NAMALWA (cell line): Measurements from ENCODE around the gene PSMD14.

Experiments used
- DNase-seq: peaks from one replicate; pipeline ENCODE4 v3.0.0-alpha.2; 2015; ENCODE audit warnings: low spot score

PSMD14 gene

DNA sequence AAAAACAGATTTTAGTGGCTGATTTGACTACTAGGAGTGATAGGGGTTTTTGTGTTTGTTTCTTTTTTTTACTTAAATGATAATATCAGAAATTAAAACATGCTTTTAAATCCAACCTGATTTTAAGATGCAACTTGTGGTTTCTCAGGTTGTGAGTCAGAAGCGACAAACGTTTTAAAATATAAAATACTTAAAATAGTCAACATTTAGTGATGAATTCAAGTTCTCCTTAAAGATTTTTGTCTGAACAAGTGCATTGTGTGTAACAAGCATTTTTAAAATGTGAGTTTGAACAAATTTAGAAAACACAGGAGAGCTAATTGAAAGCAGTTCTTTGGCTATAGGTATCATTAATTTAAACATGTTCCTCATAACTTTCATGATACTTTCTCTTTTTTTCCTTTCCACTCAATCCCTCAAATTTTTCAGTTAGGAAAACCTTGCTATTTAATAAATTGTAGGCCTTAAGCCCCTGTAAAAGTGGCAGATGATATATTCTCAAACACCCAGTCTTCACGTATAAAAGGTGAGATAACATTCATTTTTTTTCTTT is 111.5 kb downstream of the PSMD14 start:
- DNase-seq = no peak

DNA sequence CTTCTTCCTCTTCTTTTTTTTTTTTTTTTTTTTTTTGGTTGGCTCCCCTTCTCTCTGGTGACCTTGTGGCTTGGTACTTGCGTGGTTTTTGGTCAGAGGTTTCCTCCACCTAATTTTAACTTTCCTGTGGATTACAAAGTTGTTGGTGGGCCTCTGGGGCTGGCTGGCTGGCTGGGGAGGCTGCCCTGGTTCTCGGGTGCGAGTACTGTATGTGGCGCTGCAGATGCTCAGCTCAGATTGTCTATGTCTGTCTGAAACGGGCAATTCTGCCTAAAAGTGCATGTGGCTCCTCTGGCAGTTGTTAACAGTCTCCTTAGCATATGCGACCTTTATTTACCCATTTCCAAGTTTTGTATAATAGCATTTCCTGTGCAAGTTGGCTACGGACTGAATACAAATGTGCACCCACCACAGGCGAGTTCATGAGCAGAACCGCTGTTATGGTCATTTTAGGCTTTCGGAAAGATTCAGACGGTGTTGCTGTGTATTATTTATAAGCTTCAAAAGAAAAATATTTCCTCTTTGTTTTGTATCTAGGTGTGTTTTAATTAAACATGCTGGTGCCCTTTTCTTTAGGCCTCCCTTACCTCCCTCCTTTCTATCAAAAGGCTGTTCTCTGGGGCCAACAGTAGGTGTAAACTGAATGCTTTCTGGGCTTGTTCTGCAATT is 112.3 kb downstream of the PSMD14 start:
- no peak for DNase-seq

DNA sequence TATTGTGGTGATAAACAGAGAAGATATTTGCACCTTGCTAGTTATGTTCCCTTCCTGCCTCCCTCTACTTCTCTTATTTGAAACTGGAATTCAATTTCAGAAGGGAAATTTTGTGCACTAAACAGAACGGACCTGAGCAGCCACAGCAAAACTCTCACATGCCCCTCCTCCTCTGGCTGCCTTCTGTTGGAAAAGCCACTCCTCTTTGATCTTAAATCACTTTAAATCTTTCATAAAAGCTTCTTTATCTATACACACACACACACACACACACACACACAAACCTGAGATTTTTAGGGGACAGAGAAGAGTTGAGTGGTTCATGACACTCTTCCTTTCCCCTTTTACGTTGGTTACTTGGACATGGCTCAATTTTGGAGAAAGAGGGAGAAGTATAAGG is 113.5 kb downstream of the PSMD14 start:
- DNase-seq = no peak

DNA sequence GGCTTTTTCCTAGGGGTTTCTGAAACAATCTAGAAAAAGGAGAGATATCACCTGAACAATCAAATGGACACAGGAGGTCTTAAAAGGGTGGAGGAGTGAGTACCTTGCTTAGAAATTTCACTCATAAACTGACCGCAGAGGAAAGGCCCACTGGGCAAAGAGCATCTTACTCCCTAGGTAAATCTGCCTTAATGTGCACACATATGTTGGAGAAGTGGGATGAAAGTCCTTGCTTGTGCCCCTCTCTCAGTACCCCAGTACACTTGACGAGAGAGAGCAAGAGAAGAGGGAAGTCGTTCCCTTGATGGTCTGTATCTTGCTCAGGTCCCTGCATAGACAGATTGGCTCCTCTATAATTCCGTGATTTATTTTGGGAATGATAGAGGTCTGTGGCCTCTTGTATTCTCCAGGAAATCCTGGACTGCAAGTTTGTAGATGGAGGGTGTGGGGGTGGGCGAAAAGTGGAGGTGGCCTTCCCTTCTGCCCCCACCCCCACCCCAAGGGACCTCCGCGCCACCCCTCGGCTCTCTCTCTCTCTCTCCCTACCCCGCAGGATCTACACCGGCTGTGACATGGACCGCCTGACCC is 114.7 kb downstream of the PSMD14 start:
- DNase-seq = no peak

DNA sequence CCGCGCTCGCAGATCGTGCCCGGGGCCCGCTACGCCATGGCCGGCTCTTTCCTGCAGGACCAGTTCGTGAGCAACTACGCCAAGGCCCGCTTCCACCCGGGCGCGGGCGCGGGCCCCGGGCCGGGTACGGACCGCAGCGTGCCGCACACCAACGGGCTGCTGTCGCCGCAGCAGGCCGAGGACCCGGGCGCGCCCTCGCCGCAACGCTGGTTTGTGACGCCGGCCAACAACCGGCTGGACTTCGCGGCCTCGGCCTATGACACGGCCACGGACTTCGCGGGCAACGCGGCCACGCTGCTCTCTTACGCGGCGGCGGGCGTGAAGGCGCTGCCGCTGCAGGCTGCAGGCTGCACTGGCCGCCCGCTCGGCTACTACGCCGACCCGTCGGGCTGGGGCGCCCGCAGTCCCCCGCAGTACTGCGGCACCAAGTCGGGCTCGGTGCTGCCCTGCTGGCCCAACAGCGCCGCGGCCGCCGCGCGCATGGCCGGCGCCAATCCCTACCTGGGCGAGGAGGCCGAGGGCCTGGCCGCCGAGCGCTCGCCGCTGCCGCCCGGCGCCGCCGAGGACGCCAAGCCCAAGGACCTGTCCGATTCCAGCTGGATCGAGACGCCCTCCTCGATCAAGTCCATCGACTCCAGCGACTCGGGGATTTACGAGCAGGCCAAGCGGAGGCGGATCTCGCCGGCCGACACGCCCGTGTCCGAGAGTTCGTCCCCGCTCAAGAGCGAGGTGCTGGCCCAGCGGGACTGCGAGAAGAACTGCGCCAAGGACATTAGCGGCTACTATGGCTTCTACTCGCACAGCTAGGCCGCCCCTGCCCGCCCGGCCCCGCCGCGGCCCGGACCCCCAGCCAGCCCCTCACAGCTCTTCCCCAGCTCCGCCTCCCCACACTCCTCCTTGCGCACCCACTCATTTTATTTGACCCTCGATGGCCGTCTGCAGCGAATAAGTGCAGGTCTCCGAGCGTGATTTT is 115.5 kb downstream of the PSMD14 start:
- DNase-seq = no peak

DNA sequence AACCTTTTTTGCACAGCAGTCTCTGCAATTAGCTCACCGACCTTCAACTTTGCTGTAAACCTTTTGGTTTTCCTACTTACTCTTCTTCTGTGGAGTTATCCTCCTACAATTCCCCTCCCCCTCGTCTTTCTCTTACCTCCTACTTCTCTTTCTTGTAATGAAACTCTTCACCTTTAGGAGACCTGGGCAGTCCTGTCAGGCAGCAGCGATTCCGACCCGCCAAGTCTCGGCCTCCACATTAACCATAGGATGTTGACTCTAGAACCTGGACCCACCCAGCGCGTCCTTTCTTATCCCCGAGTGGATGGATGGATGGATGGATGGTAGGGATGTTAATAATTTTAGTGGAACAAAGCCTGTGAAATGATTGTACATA is 116.2 kb downstream of the PSMD14 start:
- no peak for DNase-seq

DNA sequence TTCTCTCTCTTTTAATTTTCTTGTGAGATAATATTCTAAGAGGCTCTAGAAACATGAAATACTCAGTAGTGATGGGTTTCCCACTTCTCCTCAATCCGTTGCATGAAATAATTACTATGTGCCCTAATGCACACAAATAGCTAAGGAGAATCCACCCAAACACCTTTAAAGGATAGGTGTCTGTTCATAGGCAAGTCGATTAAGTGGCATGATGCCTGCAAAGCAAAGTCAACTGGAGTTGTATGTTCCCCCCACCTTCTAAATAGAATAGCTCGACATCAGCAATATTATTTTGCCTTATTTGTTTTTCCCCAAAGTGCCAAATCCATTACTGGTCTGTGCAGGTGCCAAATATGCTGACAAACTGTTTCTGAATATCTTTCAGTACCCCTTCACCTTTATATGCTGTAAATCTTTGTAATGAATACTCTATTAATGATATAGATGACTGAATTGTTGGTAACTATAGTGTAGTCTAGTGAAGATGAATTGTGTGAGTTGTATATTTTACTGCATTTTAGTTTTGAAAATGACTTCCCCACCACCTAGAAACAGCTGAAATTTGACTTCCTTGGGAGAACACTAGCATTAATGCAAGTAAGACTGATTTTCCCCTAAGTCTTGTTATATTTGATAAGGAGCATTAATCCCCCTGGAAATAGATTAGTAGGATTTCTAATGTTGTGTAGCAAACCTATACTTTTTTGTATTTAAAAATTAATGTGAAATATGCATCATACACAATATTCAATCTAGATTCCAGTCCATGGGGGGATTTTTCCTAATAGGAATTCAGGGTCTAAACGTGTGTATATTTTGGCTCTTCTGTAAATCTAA is 116.9 kb downstream of the PSMD14 start:
- no peak for DNase-seq

DNA sequence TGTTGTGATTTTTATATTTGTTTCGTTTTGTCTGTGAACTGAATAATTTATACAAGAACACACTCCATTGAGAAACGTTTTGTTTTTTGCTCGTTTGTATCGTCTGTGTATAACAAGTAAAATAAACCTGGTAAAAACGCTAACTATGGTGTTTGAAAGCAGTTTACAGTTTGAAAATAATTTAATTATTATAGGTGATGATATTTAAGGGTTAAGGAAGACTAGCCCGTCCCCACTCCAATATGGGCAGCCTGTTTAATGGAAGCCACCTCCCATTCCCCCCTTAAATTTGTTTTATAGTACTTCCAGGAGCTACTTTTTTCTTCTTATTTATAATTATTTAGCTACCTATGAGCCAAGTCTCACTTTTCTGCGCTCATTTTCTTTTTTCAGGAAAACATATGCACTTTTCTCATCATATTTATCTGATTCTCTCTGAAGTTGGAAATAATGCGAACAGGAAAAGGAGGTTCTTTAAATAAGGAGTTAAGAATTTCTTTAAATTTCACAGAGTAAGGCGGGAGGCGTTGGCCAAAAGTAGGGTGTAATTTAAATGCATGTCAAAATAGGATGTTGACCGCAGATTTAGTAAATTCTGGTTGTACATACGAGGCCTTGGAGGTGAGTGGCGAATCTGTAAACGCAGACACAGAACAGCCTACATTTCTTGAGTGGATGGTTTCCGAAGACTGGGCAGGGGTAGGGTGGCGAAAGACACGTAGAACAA is 117.7 kb downstream of the PSMD14 start:
- DNase-seq = no peak

DNA sequence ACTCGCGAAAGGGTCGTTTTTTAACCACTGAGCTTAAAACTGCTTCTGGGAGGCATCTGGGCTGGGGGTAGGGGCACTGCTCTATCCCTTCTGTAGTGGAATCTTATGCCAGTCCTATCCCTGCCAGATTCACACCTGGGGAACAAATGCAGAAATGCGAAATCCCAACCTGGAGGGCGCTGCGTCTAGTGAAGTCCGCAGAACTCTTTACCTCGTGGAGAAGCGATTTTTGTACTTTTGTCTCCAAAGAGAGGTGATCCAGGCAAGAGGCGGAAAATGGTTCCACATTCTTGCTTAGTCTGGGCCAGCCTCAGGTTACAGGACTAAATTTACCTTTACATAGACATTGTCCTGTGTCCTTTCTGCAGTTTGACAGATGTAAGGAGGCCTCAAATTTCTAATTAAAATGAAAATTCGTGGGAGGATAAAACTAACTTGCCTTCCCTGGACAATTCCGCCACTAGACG is 118.3 kb downstream of the PSMD14 start:
- DNase-seq = no peak

DNA sequence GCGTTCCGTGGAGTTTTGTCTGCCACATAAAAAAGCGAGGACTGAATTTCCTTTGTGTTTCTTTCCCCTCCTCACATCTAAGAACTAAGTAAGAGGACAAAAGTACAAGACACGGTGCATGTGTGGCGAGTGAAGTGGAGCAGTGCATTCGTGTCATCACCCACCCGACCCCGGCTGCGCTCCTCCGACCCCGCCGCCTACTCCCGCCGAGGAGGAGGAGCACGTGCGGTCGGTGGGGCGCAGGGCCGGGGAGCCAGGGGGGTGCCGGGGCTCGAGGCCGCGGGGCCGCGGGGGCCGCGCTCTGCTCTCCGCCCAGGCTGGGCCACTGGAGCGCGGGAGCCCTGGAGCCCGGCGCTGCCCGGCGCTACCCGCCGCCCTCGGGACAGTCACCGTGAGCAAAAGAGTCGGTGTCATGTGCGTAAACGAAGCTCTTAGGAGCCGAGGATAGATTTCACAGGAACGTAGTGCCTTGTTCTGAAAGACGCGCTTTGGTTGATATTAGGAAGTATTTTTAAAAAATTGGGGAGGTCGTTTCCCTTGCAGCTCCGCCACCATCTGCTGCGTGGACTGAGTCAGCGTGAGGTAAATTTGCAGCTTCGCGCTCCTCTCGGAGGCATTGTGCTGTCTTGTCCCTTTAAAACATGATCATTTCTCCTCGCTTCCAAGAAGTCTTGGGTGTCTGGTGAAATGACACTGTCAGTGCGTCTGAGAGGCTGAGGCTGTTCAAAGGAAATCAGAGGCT is 118.9 kb downstream of the PSMD14 start:
- no peak for DNase-seq

DNA sequence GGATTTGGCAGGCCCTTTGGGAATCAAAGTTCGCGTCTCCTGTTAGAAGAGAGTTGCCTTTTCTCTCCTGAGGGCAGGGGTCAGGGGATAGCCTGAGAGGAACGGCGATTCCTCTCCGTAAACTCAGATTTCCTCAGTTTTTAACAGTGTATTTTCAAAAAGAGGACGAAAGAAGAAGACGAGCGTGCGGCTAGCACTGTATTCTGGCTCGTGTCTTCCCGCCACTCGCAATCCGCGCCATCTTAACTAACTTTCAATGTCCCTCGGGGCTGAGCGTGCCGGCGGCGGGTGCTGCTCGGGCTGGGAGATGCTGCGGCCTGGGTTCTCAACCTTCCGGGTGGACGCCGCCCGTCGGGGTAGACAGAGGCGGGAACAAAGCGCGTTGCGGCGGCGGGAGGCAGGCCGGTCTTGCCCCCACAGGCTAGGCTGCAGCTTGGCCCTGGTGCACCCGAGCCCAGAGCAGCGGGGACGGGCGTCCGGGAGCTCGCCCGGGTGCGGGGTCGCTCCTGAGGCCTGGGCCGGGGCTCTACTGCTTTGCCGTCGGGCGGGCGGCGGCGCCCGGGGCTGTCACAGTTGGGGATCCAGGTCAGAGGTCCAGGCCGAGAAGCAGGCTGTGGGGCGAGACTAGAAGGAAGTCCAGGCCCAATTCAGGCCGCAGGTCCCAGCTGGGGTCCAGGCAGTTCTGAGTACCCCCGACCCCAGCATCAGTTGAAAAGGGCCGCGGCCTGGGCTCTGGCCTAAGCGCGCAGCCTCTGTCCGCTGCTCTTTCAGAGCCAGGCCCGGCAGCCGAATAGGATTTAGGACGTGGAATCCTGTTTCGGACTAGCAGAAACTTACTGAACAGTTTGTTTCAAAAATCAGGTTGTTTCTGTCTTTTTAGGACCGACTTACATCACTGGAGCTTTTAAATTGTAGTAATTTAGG is 119.7 kb downstream of the PSMD14 start:
- DNase-seq = no peak

DNA sequence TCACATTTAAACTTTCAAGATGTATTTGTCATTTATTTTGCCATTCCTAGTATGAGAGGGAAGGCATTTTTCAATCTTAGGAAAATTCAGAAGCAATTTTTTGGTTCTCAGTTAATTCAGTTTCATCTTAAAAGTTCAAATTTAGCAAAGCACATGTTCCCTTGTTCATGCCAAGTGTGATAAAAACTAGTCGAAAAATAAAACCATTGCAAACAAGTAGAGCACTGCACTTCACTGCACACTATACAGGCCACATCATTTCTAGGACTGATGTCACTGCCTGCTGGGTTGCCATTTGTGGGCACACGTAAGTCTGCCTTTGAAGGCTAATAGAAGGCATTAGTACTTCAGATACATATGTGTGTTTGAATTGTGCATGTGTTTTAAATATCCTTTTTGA is 122.2 kb downstream of the PSMD14 start:
- DNase-seq = no peak

DNA sequence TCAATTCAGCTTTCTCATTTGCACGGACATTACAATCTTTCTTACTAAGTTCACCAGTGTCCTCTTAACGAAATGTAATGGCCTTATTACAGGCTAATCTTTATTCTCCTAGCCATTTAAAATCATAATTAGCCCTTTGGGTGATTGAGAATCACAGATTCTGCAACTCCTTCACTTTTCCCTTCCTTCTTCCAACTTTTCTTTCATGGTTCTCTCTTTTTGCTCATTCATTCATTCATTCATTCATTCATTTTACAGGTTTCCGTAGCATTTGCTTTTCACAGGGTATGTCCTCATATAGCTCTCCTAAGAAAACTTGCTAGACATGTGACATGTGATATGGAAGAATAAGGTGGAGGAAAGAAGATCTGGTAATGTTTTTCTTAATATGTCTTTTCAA is 123.9 kb downstream of the PSMD14 start:
- no peak for DNase-seq

DNA sequence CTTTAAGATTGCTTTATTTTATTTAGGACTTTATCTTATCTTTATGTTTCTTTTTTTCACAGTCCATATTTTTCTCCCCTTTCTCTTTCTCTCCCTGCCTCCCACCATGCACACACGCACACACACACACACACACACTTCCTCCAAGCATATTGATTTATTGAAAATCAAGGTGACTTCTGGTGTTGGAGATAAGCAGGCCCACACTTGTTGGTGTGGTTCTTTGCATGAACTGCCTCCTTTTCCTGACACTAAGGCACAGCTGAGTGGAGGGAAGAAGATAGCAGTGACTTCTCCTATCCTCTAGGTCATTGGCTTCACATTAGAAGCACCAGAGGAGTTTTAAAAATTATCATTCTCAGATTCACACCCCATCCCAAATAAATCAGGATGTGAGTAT is 125.9 kb downstream of the PSMD14 start:
- no peak for DNase-seq

DNA sequence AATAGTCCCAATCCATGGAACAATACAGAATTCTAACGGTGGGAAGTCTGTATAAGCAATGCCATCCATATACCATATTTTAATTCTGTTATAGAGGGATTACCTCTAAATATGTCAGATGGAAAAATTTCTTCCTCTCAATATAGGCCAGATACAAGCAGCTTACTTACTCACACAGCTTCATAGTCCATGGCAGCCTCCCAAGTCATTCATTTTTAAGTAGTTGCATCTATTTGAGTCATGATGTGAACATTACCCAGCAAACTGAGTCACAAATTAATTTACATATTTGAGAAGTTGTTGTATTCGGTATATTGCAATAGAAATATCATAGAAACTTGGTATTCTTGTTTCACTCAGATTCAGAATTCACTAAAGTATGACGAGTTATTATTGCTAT is 128.2 kb downstream of the PSMD14 start:
- DNase-seq = no peak

DNA sequence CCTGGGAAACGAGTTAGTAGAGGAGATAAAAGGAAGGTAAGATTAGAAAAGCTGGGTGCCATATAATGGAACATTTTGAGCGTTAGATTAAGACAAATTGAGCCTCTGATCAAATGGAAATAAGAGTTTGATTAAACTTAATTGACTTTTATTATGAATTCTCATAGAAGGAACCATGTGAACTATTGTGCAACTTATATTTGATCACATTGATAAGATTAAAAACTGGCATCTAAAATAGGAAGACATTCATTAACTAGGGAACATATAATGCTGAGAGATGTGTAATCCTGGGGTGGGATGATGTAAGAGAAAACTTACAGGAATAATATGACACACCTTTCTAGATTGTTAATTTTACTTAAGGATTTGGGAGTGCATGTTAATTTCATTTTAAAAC is 130.4 kb downstream of the PSMD14 start:
- no peak for DNase-seq

DNA sequence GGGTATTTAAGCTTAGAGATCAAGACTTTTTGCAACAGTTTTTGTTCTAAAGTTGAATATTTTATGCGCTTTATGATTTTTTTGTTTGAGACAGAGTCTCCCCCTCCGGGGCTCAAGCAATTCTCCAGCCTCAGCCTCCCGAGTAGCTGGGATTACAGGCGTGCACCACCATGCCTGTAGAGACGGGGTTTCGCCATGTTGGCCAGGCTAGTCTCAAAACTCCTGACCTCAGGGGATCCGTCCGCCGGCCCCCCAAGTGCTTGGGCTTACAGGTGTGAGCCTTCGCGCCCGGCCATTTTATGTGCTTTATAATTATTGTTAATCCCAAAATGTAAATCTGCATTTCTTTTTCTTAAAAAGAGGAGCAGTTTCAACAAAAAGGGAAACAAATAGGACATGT is 136.9 kb downstream of the PSMD14 start:
- DNase-seq = no peak

DNA sequence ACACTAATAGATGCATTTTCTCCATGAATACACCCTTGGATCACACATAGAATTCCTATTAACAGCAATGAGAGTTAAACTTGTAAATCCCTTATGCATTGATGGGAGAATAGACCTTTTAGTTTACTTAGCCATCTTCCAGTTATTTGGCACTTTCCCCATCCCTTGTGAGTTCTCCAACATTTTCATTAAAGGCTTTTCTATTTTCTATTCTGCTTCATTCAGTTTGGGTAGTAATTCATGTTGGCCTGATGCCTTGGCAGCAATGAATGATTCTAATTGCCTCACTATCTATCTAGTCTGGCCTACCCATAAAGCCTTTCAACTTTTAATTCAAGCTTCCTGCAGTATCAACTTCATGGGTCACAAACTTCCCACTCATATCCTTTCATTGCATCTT is 140.2 kb downstream of the PSMD14 start:
- DNase-seq = no peak
